CD4-positive, alpha-beta T cell treated with Interleukin-17A for 4 hours (primary cell): ENCODE measurements around the gene PTH2R.
"Not testable (repeated sequence)": the region's sequence is repeated elsewhere in the genome, so short reads cannot be mapped to it uniquely, and the experiment has no call there.

ENCODE experiments used
- DNase-seq: peaks from one replicate; pipeline ENCODE4 v3.0.0-alpha.2; 2020; ENCODE audit warnings: mixed read lengths

Gene PTH2R

GRCh38 chr2:208396796-208397195 lies 9.8 kb upstream of the PTH2R start:
- DNase-seq, result not testable (repeated sequence)

GRCh38 chr2:208399201-208399600 lies 7.4 kb upstream of the PTH2R start:
- DNase-seq, result no peak

- DNase-seq, result no peak
These were observed 1.1 kb downstream of the PTH2R start for GRCh38 chr2:208407667-208408066.

GRCh38 chr2:208413931-208414330 lies 7.3 kb downstream of the PTH2R start:
- no peak for DNase-seq

DNA sequence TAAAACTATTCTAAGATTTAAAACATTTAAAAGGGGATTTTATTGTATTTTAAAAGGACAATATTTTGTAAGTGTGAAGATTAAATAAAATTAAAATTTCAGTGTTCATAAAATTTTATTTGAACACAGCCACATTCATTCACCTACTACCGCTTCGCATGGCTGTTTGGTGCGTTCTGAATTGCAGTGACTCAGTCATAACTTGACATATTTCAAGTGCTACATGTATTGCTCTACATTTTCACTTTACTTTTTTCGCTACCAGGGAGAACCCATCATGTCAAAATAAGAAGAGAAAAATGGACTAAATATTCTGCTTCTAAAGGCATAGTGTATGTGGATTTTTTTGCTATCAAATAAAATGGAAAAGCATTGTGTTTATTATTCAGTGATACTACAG lies 8.7 kb downstream of the PTH2R start:
- no peak for DNase-seq

- DNase-seq, result no peak
These were observed 9.3 kb downstream of the PTH2R start for GRCh38 chr2:208415897-208416296.

GRCh38 chr2:208426412-208427045 lies 19.9 kb downstream of the PTH2R start:
- DNase-seq, result no peak

DNA sequence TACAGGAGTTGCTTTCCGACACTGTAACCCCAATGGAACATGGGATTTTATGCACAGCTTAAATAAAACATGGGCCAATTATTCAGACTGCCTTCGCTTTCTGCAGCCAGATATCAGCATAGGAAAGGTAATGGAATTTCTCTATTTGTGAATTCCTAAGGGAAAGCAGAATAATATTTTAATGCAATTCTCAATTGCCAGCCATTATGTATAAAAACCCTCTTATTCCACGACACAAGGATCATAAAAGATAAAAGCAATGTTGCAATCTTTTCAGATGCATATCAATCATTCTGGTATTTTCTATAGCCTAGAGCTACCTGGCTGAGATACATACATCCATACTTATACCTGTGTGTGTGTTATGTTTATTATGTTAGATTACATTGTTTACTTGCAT lies 31.2 kb downstream of the PTH2R start:
- no peak for DNase-seq

- DNase-seq, result no peak
These were observed 34.1 kb downstream of the PTH2R start for GRCh38 chr2:208440716-208441115.

DNA sequence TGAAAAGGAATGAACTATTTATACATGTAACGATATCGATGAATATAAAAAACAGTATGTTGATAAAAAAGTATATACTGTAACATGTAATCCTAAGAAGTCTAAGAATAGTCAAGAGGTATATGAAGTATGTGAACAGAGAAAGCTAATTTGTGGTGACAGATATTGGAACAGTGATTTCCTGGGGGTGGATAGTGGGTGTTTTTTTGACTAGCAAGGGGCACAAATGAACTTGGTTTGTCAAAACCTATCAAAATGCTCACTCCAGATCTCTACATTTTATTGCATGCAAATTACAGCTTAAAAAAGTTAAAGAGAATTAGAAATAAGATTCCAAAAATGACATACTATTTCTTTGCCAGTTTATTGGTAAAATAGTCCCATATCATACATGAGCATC lies 35.4 kb downstream of the PTH2R start:
- no peak for DNase-seq

- DNase-seq, result not testable (repeated sequence)
These were observed 40.9 kb downstream of the PTH2R start for GRCh38 chr2:208447447-208447846.

- no peak for DNase-seq
These were observed 44.5 kb downstream of the PTH2R start for GRCh38 chr2:208451061-208451460.

- DNase-seq, result no peak
These were observed 48.3 kb downstream of the PTH2R start for GRCh38 chr2:208454861-208455260.

DNA sequence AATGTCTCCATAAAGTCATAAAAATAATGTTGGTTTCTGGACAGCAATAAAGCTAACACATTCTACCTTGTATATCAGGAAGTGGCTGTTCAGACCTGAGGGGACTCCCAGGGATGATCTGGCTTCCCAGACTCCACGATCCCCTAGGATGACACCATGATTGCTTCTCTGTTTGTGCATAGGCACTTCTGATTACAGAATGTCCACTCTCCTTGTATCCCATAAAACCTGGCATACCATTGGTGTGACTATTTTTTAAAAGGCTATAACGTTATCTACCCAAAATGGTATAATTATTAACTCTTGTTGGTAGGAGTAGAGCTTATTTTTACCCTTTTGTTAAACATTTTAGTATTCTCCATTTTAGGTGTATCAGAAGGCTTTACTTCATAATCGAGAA lies 57.1 kb downstream of the PTH2R start:
- DNase-seq, result no peak

DNA sequence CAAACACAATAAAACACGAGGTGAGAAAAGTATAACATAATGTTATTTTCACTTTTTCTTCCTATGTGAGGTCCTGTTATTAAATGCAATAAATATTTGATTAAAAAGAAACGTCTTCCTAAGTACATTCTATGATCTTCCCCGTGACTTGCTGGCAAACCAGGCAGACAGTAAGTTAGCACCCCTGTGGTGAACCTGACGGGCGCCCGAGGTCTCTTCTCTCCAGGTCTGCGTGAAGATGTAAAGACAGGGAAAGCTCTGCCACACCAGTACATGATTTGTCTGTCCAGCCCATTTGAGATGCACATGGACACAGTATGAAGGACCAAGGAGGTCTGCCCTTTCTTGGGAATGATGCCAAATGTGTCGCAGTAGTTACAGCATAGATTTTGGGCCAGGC lies 57.6 kb downstream of the PTH2R start:
- DNase-seq, result no peak

DNA sequence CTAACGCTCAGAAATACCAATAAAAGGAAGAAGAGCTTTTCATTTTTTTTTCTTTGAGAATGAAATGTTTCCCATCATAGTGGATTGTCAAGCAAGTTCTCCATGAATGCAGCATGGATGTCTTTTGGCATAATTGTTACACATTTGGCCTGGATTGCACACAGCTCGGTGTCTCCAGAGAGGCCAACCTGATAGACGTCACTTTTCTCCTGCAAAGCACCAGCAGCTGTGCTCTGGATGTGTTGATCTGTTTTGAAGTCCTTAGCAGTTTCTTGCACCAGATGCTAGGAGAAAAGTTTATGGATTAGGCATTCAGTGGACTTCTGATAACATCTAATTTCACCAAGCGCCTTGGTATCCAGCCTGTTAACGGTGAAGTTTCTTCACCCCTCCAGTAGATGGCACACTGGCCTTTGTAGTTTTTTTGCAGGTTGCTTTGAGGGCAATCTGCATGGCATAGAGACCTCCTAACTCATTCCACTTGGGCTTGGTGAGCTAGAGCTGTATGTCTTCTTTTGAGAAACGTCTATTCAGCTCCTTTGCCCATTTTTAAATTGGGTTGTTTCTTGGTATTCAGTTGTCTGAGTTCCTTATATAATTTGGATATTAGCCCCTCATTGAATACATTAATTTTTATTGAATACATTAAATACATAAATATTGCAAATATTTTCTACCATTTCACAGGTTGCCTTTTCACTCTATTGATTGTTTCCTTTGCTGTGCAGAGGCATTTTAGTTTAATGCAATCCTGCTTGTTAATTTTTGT lies 59.7 kb downstream of the PTH2R start:
- no peak for DNase-seq

GRCh38 chr2:208466920-208467298 lies 60.3 kb downstream of the PTH2R start:
- DNase-seq, result no peak

- DNase-seq, result no peak
These were observed 61.0 kb downstream of the PTH2R start for GRCh38 chr2:208467564-208467963.

DNA sequence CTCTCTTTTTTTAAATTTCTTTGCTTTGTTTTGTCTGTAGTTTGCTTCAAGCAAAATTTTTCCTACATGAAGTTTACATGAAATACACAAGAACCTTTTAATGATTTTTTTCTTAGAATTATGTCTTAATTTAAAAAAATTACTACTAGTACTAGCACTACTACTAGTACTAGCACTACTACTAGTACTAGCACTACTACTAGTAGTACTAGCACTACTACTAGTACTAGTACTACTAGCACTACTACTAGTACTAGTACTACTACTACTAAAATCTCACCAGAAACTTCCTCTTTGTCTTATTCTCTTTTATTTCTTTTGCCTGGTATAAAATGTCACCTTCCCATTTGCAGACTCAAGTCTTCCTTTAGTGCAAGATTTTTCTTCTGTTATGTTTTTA lies 71.1 kb downstream of the PTH2R start:
- no peak for DNase-seq

GRCh38 chr2:208479342-208479741 lies 72.8 kb downstream of the PTH2R start:
- DNase-seq, result no peak

- not testable (repeated sequence) for DNase-seq
These were observed 75.4 kb downstream of the PTH2R start for GRCh38 chr2:208481945-208482344.

DNA sequence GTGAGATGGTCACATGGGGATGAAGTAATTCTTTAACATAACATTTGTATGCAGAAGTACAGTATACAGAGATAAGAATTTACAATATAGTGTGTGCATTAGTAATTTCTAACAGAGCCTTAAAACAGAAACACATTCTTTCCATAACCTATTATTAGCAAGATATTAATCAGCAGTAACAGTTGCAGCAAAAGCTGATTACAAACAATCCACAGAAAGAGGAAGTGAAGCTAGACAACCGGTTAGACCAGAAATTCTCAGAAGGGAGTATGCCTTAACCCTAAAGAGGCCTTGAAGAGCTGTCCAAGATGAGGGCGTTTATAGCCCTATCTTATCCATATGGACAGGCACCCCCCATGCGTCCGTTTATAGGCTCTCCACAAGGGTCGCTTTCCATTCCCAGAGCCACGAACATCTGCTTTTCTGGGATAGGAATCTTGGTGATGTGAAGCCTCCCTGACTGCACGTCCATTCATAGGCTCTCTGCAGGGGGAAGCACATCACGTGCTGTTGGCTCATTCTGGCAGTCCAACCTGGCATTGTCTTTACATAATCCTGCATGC lies 75.9 kb downstream of the PTH2R start:
- DNase-seq, result not testable (repeated sequence)

- DNase-seq, result no peak
These were observed 78.8 kb downstream of the PTH2R start for GRCh38 chr2:208485390-208485789.
